GM12875 (cell line): Measurements from ENCODE around the gene REN.

ENCODE experiments used
- H3K4me3 ChIP-seq: one replicate; pipeline ENCODE4 v1.5.1; 2011; ENCODE audit warnings: low read depth, low read length, control low read depth
- CTCF ChIP-seq: IDR thresholded peaks from 2 replicates; pipeline ENCODE4 v1.5.1; 2011; ENCODE audit warnings: low read depth, mild to moderate bottlenecking, control low read depth, inconsistent platforms, low read length, moderate library complexity, borderline replicate concordance; ENCODE audit not compliant: insufficient read depth

Gene REN

DNA sequence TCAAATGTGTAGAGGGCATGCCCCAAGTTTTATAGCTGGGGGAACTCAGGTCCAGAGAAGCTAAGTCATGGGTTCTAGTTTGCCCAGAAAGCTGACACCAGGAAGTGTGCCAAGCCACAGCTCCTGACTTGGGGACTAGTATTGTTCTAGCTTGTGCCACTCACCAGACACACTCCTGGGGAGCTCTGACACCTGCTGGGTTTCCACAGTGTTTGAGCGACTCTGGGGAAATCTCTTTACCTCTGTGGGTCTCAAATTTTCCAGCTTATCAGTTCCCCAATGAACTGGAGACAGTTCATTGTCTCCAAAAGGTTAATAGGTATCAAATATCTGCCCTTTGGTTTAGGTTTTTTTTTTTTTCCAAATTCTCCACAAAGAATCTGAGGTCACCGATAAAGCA is 25.9 kb upstream of the REN start:
- H3K4me3 ChIP-seq: no peak overlapping the region
- no peak for TF ChIP-seq CTCF

DNA sequence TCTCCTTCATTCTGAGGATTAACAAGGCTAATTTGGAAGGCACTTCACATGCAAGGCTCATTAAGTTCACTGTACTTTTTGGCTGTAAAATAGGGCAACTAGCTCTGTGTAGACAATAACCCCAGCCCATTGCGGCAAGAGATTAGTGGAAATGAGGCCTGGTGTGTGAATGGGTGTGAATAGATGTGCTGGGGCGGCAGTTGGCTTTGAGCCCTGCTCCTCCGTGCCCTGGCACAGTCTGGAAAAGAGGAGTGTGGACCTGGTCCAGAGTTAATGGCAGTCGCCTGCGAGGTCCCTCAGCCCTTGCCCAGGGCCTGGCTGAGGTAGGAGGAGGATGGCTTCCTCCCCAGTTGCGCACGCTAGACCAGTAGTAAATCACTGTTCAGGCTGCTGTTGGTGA is 25.3 kb upstream of the REN start:
- TF ChIP-seq CTCF: no peak
- no peak overlapping the region for H3K4me3 ChIP-seq

GRCh38 chr1:204190212-204191211 is 24.4 kb upstream of the REN start:
- H3K4me3 ChIP-seq: no peak overlapping the region
- no peak for TF ChIP-seq CTCF

- no peak for TF ChIP-seq CTCF
- no peak overlapping the region for H3K4me3 ChIP-seq
Measured at GRCh38 chr1:204188959-204189639, 23.0 kb upstream of the REN start.

- H3K4me3 ChIP-seq: no peak overlapping the region
- TF ChIP-seq CTCF: no peak
Measured at GRCh38 chr1:204186597-204186996, 20.5 kb upstream of the REN start.

- TF ChIP-seq CTCF: no peak
- no peak overlapping the region for H3K4me3 ChIP-seq
Measured at GRCh38 chr1:204181116-204181515, 15.0 kb upstream of the REN start.
